Measurements from ENCODE around the gene ADAM12.

ADAM12 gene

GRCh38 chr10:126312167-126312566 is 76.1 kb downstream of the ADAM12 start:
- no peak for DNase-seq

GRCh38 chr10:126309228-126309883 is 78.9 kb downstream of the ADAM12 start:
- no peak for DNase-seq

- DNase-seq: no peak
These were observed 85.2 kb downstream of the ADAM12 start for GRCh38 chr10:126302826-126303665.

DNA sequence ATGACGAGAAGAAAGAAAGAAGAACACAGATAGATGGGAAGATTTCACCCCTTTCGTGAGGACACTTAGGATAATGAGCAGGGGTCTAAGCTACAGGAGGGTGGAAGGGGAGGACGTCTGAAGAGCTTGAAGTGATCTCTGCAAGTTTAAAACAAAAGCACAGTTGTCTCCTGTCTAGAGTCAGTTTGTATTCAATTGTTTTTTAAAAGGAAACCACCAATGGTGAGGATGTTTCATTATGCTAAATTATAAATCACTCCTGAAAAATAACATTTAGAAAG is 85.9 kb downstream of the ADAM12 start:
- DNase-seq: no peak

DNA sequence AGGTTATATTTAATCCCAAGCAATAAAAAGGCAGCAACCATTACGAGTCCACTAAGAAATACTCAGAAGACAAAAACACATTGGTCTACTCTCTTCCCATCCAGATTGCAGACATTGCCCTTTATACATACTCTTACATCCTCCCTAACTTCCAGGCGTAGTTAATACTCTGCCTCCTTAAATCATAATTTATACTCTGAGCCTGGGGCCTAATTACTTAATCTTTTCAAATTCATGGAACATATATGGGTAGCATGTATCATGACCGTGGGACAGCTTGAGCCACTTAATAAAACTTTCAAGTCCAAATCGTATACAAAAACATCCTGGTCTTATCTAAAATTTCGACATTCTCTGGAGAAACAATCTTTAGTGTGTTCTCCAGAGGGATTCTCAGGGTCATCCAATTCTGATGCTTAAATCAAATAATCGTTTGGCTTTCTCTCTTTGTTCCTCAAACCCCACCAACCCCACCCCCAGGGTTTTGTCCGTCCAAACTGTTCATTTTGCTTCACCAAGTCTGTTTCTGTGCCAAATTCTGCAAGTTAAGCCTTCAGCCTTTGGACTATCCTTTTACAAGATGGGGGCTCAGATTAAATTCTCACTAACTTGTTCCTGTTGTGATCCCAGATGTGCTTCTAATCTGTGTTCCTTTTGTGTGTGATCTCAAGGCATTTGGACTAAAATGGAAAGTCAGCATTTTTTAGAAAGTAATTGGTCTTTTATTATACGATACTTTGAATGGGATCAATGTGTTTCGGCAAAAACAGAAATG is 86.4 kb downstream of the ADAM12 start:
- DNase-seq: no peak

DNA sequence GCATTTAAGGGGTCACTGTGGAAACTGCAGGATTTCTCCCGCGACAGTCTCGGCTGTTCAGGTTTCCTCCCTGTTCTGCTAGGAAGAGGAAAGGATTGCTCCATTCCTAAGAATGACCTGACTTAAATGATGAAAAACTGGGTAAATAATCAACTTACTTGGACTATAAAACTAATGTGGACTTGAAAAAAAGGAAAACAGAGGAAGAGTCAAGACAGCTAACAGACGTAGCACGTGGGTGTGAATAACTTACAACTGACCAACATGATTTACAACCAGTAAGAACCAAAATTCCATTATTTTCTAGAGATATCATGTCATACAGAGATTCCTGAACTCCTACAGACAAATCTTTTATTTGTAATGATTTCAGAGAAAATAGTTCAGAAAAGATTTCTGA is 93.8 kb downstream of the ADAM12 start:
- no peak for DNase-seq

DNA sequence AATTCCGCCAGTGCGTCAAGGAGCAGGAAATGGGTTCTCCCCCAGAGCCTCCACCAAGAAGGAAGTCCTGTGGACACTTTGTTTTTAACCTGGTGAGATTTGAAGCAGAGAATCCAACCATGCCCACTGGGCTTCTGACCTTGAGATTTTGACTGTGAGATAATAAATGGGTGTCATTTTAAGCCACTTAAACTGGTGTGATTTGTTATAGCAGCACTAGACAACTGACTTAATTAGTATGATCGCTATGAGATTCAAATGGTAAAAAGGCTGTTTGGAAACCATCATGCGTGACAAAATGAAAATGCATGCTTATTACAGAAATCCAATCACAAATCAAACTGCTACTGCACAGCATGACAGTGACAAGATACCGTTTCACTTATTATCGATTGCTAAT is 98.0 kb downstream of the ADAM12 start:
- DNase-seq: no peak

DNA sequence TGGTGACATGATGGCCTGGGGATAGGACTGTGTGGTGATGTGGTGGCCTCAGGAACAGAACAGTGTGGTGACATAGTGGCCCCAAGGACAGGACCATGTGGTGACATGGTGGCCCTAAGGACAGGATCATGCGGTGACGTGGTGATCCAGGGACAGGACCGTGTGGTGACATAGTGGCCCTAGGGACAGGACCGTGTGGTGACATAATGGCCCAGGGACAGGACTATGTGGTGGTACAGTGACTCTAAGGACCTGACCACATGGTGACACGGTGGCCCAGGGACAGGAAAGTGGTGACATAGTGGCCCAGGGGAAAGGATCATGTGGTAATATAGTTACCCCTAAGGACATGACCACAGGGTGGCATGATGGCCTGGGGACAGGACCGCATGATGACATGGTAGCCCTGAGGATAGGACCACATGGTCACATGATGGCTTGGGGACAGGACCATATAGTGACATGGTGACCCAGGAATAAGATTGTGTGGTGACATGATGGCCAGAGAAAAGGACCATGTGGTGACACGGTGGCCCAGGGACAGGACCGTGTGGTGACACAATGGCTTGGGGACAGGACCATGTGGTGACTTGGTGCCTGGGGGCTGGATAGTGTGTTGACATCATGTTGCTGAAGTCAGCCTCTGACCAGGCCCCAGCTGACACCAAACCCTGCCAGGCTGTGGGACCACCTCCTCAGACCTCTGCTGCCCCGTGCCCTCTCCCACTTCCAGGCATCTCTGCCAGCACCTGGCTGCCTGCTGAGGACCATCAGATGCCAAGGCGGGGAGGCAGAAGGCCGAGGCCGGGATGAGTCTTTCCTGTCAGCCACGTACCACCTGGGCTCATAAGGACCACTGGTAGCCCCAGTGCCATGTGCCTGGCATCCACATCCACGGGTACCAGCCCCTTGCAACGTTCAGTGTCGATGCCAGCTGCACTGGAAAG is 99.5 kb downstream of the ADAM12 start:
- no peak for DNase-seq

- DNase-seq: no peak
These were observed 102.0 kb downstream of the ADAM12 start for GRCh38 chr10:126286256-126286780.

- no peak for DNase-seq
These were observed 105.0 kb downstream of the ADAM12 start for GRCh38 chr10:126283307-126283706.

- no peak for DNase-seq
These were observed 109.4 kb downstream of the ADAM12 start for GRCh38 chr10:126278851-126279250.

- DNase-seq: no peak
These were observed 111.1 kb downstream of the ADAM12 start for GRCh38 chr10:126277181-126277580.

DNA sequence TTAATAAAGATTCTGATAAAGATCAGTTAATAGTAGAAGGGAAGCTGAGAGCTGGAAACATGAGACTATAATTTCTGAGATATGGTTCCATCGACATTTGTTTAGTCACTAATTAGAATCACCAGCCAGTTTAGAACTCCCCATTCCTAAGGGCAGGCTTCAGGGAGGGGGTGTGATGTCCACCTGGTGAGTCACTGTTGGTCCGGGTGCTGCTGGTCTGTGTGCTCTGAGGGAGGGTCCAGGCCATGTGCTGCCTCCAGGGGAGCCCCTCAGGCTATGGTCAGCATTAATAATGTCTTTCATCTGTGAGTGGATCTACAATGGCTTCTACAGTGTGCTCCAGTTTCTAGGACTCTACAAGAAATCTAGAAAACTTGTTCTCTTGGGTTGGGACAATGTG is 115.8 kb downstream of the ADAM12 start:
- DNase-seq: no peak

DNA sequence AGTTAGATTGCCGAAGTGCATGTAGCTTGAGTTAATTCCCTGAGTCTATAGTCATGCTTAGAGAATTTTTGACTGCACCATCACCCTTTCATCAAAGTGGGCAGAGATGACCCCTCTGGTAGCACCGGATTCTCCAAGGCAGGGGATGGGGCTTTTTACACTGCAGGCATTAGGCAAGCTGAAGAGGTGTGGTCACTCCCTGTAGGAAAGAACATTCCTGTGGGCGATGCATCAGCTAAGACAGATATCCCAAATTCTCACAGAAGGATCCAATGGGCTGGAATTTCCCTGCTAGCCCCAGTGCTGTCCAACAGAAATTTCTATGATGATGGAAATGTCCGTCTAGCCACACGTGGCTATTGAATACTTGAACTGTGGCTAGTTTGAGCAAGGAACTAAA is 118.2 kb downstream of the ADAM12 start:
- DNase-seq: no peak

- no peak for DNase-seq
These were observed 120.0 kb downstream of the ADAM12 start for GRCh38 chr10:126268013-126268920.

DNA sequence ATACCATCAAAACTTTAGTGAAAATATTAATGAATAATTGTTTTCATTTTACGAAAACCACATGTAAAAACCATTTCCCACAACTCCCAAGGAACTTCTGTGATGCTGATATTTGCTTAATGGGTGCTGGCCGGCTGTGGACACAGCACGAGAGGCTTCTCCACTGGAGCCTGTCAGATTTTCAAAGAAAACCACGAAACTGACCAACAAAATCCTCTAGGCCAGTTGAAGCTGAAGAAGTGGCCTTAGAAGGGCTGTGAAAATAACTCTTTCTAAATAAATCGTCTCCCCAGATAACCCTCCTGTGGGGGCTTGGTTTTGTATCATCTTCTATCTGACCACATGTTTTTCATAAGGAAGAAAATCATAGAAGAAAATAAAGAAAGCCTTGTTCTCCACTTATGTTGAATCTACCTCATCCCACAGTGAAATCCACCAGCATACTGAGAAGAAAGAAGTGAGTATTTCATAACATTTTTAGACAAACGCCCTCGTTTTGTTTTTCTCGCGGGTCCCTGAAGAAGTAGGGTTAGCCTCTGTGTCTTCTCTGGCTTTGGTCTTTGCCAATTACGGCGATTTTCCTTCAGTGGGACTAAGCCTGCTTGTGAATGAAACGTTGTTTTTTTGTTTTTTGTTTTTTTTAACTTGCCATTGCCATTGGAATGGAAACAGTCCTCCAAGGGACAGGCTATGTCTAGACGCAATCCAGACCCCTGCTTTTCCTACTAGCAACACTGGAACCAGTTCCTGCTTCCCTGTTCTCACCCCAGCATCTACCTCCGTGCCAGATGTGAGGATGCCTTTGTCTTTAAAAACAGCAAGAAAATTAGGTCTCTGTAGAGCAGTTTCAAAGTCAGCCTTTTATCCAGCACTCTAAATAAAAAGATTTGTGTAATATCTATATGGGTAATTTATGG is 123.9 kb downstream of the ADAM12 start:
- DNase-seq: no peak

- DNase-seq: no peak
These were observed 125.1 kb downstream of the ADAM12 start for GRCh38 chr10:126263006-126263676.

DNA sequence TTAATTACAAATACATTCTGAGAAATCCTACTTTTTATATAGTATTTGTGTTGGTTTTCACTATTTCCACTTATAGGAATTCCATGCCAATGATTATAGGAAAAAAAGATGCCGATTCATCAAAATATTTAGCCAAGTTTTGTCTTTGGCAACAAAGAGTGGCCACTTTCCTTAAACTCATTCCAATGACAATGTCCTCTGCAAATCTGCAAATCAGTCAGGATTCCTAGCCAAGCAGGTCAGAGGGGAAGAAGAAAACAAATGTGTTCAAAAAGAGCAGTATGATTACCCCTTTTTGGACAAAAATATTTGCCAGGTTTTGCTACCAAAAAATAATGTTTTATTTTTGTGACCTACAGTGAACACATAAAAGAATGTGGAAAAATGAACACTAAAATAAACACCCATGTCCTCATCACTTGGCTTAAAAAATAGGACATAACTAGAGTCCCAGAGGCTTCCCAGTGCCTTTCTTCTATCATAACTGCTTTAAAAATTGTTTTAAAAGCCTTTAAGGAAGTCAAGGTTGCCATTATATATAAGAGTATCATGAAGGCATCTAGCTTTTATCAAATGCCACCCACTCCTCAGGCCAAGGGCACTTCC is 125.9 kb downstream of the ADAM12 start:
- no peak for DNase-seq

Measured in GOT3 (cell line).